ENCODE results near the gene PEDS1. TPM values are rescaled to one million over a fixed set of nuclear protein-coding genes. Genes with fewer than 3 reads are reported as not detected.

PEDS1 gene
- polyA plus RNA-seq, 1 donor = 18.7 TPM

DNA sequence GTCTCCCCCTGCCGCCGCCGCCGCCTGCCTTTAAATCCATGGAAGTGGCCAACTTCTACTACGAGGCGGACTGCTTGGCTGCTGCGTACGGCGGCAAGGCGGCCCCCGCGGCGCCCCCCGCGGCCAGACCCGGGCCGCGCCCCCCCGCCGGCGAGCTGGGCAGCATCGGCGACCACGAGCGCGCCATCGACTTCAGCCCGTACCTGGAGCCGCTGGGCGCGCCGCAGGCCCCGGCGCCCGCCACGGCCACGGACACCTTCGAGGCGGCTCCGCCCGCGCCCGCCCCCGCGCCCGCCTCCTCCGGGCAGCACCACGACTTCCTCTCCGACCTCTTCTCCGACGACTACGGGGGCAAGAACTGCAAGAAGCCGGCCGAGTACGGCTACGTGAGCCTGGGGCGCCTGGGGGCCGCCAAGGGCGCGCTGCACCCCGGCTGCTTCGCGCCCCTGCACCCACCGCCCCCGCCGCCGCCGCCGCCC, 37.6 kb upstream of the PEDS1 start:
- H3K36me3 ChIP-seq (ENCODE audit: control insufficient read depth, insufficient read depth, low read length) = peaks cover 17% of the 10 kb centered on the region
- WGBS (ENCODE audit: insufficient coverage, low lambda C conversion rate) = no CpG with 5 or more reads among the region's 69 CpGs
- peak in 1 of 2 donors; percentile 77 for DNase-seq
- no peaks in the 10 kb centered on the region for H3K9me3 ChIP-seq (ENCODE audit: control insufficient read depth, low read depth, low read length)
- H3K27ac ChIP-seq (ENCODE audit: low read length) = peak overlapping the region; percentile 94
- H3K27me3 ChIP-seq (ENCODE audit: control insufficient read depth, insufficient read depth, low read length) = no peaks in the 10 kb centered on the region
- peak overlapping the region; percentile 80 for H3K4me3 ChIP-seq (ENCODE audit: low read length)
- H3K4me1 ChIP-seq (ENCODE audit: control insufficient read depth, insufficient read depth, low read length) = peaks cover 53% of the 10 kb centered on the region

DNA sequence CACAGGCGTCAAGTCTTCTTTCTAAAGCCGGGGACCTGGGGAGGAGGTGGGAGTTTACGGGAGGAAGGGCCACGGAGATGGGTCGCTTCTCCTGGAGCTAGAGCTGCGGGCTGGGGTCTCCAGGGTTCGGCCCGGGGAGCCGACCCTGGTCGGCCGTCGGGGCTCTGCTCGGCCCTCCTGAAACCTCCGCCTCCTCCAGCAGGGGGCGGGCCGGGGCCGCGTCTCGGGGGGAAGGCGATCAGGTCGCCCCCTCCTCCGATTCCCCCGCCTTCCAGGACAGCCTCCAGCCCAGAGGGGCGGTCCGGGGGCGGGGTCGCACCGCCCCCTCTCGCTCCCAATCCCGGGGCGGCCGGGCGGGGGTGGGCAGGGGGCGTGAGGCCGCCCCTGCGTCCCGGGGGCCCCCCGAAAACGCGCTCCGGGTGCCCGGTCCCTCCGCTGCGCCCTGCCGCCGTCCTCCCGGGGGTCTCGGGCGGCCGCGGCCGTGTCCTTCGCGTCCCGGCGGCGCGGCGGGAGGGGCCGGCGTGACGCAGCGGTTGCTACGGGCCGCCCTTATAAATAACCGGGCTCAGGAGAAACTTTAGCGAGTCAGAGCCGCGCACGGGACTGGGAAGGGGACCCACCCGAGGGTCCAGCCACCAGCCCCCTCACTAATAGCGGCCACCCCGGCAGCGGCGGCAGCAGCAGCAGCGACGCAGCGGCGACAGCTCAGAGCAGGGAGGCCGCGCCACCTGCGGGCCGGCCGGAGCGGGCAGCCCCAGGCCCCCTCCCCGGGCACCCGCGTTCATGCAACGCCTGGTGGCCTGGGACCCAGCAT, 36.9 kb upstream of the PEDS1 start, which contains the start of gene CEBPB:
Gene CEBPB, plus strand, starts transcription at position 580 of the 814 bp plus-strand sequence. Its CDS starts 204 bp downstream, at position 784.
- peaks cover 53% of the 10 kb centered on the region for H3K4me1 ChIP-seq (ENCODE audit: control insufficient read depth, insufficient read depth, low read length)
- peak within 1 kb of the TSS; percentile 94 for H3K27ac ChIP-seq (ENCODE audit: low read length)
- peak within 1 kb of the TSS; percentile 80 for H3K4me3 ChIP-seq (ENCODE audit: low read length)
- WGBS (ENCODE audit: insufficient coverage, low lambda C conversion rate) = no CpG with 5 or more reads among the region's 89 CpGs
- peaks cover 17% of the 10 kb centered on the region for H3K36me3 ChIP-seq (ENCODE audit: control insufficient read depth, insufficient read depth, low read length)
- H3K27me3 ChIP-seq (ENCODE audit: control insufficient read depth, insufficient read depth, low read length) = no peaks in the 10 kb centered on the region
- H3K9me3 ChIP-seq (ENCODE audit: control insufficient read depth, low read depth, low read length) = no peaks in the 10 kb centered on the region
- DNase-seq = peak; percentile 90 to 94

DNA sequence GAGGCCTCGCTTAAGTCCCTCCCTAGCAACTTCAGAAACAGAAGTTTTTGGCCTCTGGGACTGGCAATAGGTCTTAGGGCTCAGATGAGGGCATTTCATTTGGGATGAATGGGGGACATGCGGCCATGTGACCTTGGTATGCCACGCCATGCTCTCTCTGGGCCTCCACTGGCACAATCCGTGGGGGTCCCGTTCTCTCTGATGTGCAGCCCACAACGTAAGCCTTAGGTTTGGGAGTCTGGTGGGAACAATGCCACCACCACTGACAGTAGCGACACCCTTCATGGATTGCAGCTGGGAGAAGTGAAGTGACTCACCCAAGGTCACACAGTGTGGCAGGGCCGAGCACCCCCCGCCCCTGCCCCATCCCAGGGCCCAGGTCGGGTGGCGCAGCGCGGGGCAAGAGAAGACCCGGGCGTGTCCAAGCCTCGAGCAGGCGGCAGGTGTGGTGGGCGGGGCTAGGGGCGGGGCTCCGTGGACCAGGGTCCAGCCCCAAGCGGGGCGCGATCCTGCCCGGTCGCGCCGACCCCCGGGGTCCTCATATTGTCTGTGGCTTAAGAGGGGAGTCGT, 36.2 kb upstream of the PEDS1 start:
- H3K9me3 ChIP-seq (ENCODE audit: control insufficient read depth, low read depth, low read length) = no peaks in the 10 kb centered on the region
- peak overlapping the region; percentile 77 for H3K27ac ChIP-seq (ENCODE audit: low read length)
- peak overlapping the region; percentile 52 for H3K4me3 ChIP-seq (ENCODE audit: low read length)
- DNase-seq = peak; percentile 67 to 82
- peaks cover 48% of the 10 kb centered on the region for H3K4me1 ChIP-seq (ENCODE audit: control insufficient read depth, insufficient read depth, low read length)
- H3K27me3 ChIP-seq (ENCODE audit: control insufficient read depth, insufficient read depth, low read length) = no peaks in the 10 kb centered on the region
- no CpG with 5 or more reads among the region's 29 CpGs for WGBS (ENCODE audit: insufficient coverage, low lambda C conversion rate)
- H3K36me3 ChIP-seq (ENCODE audit: control insufficient read depth, insufficient read depth, low read length) = peaks cover 17% of the 10 kb centered on the region

DNA sequence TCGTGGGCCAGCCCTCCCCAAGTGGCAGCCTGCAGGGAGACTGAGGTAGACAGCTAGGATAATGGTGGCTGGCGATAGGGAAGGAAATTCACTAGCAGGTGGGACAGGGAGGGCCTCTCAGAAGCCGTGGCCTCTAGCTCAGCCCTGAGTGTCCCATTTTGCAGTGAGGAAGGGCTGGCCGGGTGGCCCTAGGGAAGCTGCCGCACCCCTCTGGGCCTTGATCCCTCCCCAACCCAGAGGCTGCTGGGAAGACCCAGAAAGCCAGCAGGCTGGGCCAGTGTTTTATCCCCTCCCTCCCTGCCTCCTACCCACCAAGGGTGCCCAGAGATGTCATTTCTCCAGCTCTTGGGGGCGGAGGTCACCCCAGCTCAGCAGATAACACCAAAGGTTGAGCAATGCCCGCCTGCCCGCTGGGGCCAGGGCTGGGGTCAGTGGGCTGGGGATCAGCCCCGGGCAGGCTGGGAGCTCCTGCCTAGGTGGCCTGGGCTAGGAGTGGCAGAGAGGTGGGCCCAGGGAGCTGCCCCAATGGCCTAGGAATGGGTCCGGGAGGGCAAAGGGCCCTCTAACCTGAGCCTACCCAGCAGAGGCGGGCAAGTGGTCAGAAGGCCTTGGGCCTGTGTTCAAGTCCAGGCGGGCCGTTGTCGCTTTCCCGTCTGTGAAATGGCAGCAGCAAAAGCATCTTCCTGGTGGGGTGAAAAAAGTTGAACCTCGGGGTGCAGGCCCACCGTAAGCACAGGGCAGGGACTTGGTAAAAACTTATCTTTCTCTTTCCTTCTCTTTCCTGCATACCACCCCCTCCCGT, 35.6 kb upstream of the PEDS1 start:
- no peaks in the 10 kb centered on the region for H3K9me3 ChIP-seq (ENCODE audit: control insufficient read depth, low read depth, low read length)
- peak; percentile 73 to 79 for DNase-seq
- no peak overlapping the region for H3K4me3 ChIP-seq (ENCODE audit: low read length)
- peaks cover 43% of the 10 kb centered on the region for H3K4me1 ChIP-seq (ENCODE audit: control insufficient read depth, insufficient read depth, low read length)
- no CpG with 5 or more reads among the region's 18 CpGs for WGBS (ENCODE audit: insufficient coverage, low lambda C conversion rate)
- H3K27me3 ChIP-seq (ENCODE audit: control insufficient read depth, insufficient read depth, low read length) = no peaks in the 10 kb centered on the region
- H3K36me3 ChIP-seq (ENCODE audit: control insufficient read depth, insufficient read depth, low read length) = peaks cover 10% of the 10 kb centered on the region
- peak overlapping the region; percentile 77 for H3K27ac ChIP-seq (ENCODE audit: low read length)

DNA sequence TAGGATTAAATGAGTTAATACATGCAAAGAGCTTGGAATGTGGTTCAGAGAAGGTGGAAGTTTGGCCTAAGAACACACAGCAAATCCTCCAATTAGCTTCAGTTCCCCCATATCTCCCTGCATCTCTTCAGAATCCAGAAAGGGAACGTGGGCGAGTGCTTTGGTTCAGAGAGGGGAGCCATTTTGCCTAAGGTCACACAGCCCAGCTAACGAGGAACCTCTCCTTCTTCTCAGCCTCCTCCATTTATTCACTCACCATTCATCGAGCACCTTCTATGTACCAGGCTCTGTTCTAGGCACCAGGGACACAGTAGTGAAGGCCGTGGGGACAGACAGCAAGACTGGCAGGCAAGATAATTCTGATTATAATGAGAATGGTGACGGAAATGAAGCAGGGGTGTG, 34.8 kb upstream of the PEDS1 start:
- Histone ChIP-seq H3K4me1 (ENCODE audit: control insufficient read depth, insufficient read depth, low read length) (peaks cover 35% of the 10 kb centered on the region), H3K27ac (ENCODE audit: low read length) (peak overlapping the region; percentile 77), H3K4me3 (ENCODE audit: low read length) (no peak overlapping the region), H3K27me3 (ENCODE audit: control insufficient read depth, insufficient read depth, low read length) (no peaks in the 10 kb centered on the region), H3K9me3 (ENCODE audit: control insufficient read depth, low read depth, low read length) (no peaks in the 10 kb centered on the region), H3K36me3 (ENCODE audit: control insufficient read depth, insufficient read depth, low read length) (peaks cover 2% of the 10 kb centered on the region)
- 83% methylated on average over 1 of the region's 6 CpGs for WGBS (ENCODE audit: insufficient coverage, low lambda C conversion rate)
- DNase-seq = no peak

DNA sequence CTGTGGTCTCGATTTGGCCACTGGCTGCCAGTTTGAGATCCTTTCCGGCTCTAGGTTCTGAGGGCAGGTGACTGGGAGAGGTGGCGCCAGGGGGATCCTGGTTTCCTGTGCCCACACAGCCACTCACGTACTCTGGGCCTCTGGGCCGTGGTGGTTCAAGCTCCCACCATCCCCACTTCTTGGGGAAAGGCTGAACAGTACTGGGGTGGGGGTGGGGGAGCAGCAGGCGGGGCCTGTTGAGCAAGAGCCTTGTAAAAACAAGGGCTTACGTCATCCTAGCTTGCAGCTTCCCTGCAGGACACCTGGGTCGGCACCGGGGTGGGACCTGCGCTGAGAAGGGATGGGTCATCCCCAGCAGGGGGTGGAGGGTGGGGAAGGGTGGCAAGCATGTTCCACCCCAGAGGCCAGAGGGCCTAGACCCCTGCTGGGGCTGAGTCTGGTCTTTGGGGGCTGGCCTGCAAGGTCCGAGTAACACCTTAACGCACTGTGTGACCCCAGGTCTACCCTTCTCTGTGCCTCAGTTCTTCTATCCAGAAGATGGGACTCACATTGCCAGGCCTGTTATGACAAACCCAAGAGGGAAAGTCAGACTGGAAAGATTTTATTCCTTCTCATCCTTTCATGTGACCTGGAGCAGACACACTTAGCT, 34.0 kb upstream of the PEDS1 start:
- peak; percentile 74 to 77 for DNase-seq
- Histone ChIP-seq H3K36me3 (ENCODE audit: control insufficient read depth, insufficient read depth, low read length) (no peaks in the 10 kb centered on the region), H3K27me3 (ENCODE audit: control insufficient read depth, insufficient read depth, low read length) (no peaks in the 10 kb centered on the region), H3K4me1 (ENCODE audit: control insufficient read depth, insufficient read depth, low read length) (peaks cover 33% of the 10 kb centered on the region), H3K27ac (ENCODE audit: low read length) (peak overlapping the region; percentile 62), H3K9me3 (ENCODE audit: control insufficient read depth, low read depth, low read length) (no peaks in the 10 kb centered on the region), H3K4me3 (ENCODE audit: low read length) (no peak overlapping the region)
- no CpG with 5 or more reads among the region's 12 CpGs for WGBS (ENCODE audit: insufficient coverage, low lambda C conversion rate)

DNA sequence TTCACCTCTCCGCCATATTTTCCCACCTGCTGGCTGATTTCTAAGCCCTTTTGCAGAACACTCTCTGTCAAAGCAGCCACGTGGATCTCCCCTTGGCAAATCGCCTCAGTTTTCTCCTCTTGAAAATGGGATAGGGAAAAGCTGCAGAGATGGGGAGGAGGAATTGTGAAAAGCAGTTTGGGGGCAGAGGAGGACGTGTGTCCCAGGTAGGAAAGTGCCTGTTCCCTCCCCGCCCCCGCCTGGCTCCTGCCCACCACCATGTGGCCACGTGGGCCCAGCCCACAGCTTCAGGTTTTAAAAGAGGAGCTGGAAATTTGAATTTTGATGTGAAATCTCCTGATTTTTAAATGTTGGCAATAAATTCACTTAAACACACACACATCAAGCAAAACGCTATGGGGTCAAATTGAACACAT, 33.5 kb upstream of the PEDS1 start:
- no peak overlapping the region for H3K4me3 ChIP-seq (ENCODE audit: low read length)
- no peaks in the 10 kb centered on the region for H3K27me3 ChIP-seq (ENCODE audit: control insufficient read depth, insufficient read depth, low read length)
- no peaks in the 10 kb centered on the region for H3K9me3 ChIP-seq (ENCODE audit: control insufficient read depth, low read depth, low read length)
- peak overlapping the region; percentile 62 for H3K27ac ChIP-seq (ENCODE audit: low read length)
- WGBS (ENCODE audit: insufficient coverage, low lambda C conversion rate) = no CpG with 5 or more reads among the region's 8 CpGs
- no peaks in the 10 kb centered on the region for H3K36me3 ChIP-seq (ENCODE audit: control insufficient read depth, insufficient read depth, low read length)
- no peak for DNase-seq
- peaks cover 33% of the 10 kb centered on the region for H3K4me1 ChIP-seq (ENCODE audit: control insufficient read depth, insufficient read depth, low read length)

DNA sequence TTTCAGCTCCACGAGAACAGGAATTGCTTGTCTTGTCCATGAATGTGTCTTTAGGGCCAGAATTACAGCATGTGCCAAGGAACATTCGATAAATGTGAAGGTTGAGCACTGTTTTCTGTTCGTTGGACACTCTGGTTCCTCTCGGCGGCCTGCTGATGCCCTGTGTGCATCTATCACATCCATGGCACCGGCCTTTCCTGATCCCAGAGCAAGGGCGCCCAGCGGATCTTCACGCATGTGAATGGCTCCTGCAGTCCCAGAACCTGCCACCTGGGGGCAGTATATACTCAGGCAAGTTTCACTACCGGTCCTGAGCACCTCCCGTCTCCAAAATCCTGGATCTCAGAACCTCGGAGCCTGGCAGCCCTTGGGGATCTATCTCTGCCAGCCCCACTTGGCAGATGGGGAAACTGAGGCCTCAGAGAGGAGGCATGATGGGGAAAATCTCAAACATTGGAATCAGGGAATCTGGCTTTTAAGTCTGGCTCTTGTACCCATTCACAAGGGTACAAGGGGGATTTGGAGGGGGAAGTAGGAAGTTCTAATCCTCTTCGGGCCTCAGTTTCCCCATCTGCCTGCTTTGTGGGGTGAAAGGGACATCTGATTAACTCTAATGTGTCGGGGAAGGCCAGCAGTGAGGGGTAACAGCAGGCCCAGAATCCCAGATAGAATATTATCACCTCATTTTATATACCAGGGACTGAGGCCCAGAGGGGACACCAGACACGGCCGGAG, 32.8 kb upstream of the PEDS1 start:
- Histone ChIP-seq H3K27me3 (ENCODE audit: control insufficient read depth, insufficient read depth, low read length) (no peaks in the 10 kb centered on the region), H3K27ac (ENCODE audit: low read length) (no peak overlapping the region), H3K9me3 (ENCODE audit: control insufficient read depth, low read depth, low read length) (no peaks in the 10 kb centered on the region), H3K36me3 (ENCODE audit: control insufficient read depth, insufficient read depth, low read length) (no peaks in the 10 kb centered on the region), H3K4me3 (ENCODE audit: low read length) (no peak overlapping the region), H3K4me1 (ENCODE audit: control insufficient read depth, insufficient read depth, low read length) (peaks cover 33% of the 10 kb centered on the region)
- no CpG with 5 or more reads among the region's 16 CpGs for WGBS (ENCODE audit: insufficient coverage, low lambda C conversion rate)
- DNase-seq = peak; percentile 71 to 72

DNA sequence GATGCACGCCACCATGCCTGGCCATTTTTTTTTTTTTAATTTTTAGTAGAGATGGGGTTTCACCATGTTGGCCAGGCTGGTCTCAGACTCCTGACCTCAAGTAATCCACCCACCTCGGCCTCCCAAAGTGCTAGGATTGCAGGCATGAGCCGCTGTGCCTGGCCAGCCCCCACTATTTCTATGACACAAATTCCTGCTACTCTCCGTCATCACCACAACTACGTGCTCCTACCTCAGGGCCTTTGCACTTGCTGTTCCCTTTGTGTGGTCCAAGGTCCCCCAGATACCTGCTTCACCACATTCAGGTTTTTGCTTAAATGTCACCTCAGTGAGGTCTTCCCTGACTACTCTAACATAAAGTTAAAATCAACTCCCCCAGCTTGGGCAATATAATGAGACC, 31.9 kb upstream of the PEDS1 start:
- H3K36me3 ChIP-seq (ENCODE audit: control insufficient read depth, insufficient read depth, low read length) = no peaks in the 10 kb centered on the region
- H3K4me3 ChIP-seq (ENCODE audit: low read length) = no peak overlapping the region
- H3K27me3 ChIP-seq (ENCODE audit: control insufficient read depth, insufficient read depth, low read length) = no peaks in the 10 kb centered on the region
- no peak overlapping the region for H3K27ac ChIP-seq (ENCODE audit: low read length)
- H3K4me1 ChIP-seq (ENCODE audit: control insufficient read depth, insufficient read depth, low read length) = peaks cover 33% of the 10 kb centered on the region
- no peak for DNase-seq
- no peaks in the 10 kb centered on the region for H3K9me3 ChIP-seq (ENCODE audit: control insufficient read depth, low read depth, low read length)
- WGBS (ENCODE audit: insufficient coverage, low lambda C conversion rate) = 100% methylated on average over 2 of the region's 5 CpGs
